ENCODE data around the gene CCL15.
"Not testable (repeated sequence)": the region's sequence is repeated elsewhere in the genome, so short reads cannot be mapped to it uniquely, and the experiment has no call there.

Gene CCL15

GRCh38 chr17:36008998-36009665 is 7.8 kb upstream of the CCL15 start:
- TF ChIP-seq CTCF (IDR thresholded peaks at IDR 0.05; ENCODE audit: insufficient read depth, missing control alignments): peak; percentile 17
- no peak for FAIRE-seq
- no peak for DNase-seq (ENCODE audit: insufficient read length, low spot score)

- FAIRE-seq: no peak
- DNase-seq (ENCODE audit: insufficient read length, low spot score): no peak
- TF ChIP-seq CTCF (IDR thresholded peaks at IDR 0.05; ENCODE audit: insufficient read depth, missing control alignments): no peak
These were observed 3.3 kb upstream of the CCL15 start for GRCh38 chr17:36004594-36005108.

GRCh38 chr17:36002631-36003030 is 1.3 kb upstream of the CCL15 start:
- no peak for TF ChIP-seq CTCF (IDR thresholded peaks at IDR 0.05; ENCODE audit: insufficient read depth, missing control alignments)
- DNase-seq (ENCODE audit: insufficient read length, low spot score) (no peak), FAIRE-seq (no peak)

GRCh38 chr17:36001862-36002603 is 680 bp upstream of the CCL15 start:
- DNase-seq (ENCODE audit: insufficient read length, low spot score) (no peak), FAIRE-seq (no peak)
- TF ChIP-seq CTCF (IDR thresholded peaks at IDR 0.05; ENCODE audit: insufficient read depth, missing control alignments): no peak

- FAIRE-seq (no peak), DNase-seq (ENCODE audit: insufficient read length, low spot score) (no peak)
- no peak for TF ChIP-seq CTCF (IDR thresholded peaks at IDR 0.05; ENCODE audit: insufficient read depth, missing control alignments)
These were observed 632 bp downstream of the CCL15 start for GRCh38 chr17:36000732-36001109.

GRCh38 chr17:35998756-35999155 is 2.6 kb downstream of the CCL15 start:
- no peak for FAIRE-seq
- DNase-seq (ENCODE audit: insufficient read length, low spot score): no peak
- no peak for TF ChIP-seq CTCF (IDR thresholded peaks at IDR 0.05; ENCODE audit: insufficient read depth, missing control alignments)

- DNase-seq (ENCODE audit: insufficient read length, low spot score): no peak
- FAIRE-seq: no peak
- TF ChIP-seq CTCF (IDR thresholded peaks at IDR 0.05; ENCODE audit: insufficient read depth, missing control alignments): no peak
These were observed 3.3 kb downstream of the CCL15 start for GRCh38 chr17:35998018-35998545.

- DNase-seq (ENCODE audit: insufficient read length, low spot score); FAIRE-seq: not testable (repeated sequence)
These were observed 6.0 kb downstream of the CCL15 start for GRCh38 chr17:35995346-35995745.
